ENCODE measurements around the gene MRPL1.

MRPL1 gene

GRCh38 chr4:77862478-77863216 is at the start of gene MRPL1:
MRPL1 (plus strand) TSS chr4:77862830; CDS start chr4:77862849, 19 bp downstream.
- TF ChIP-seq CTCF (IDR thresholded peaks at IDR 0.05): no peak; the same call in 1 of the 2 replicates

- no peak for TF ChIP-seq CTCF (IDR thresholded peaks at IDR 0.05)
These were observed 47.0 kb upstream of the MRPL1 start for GRCh38 chr4:77815636-77816035.

- TF ChIP-seq CTCF (IDR thresholded peaks at IDR 0.05): no peak
These were observed 46.1 kb upstream of the MRPL1 start for GRCh38 chr4:77816546-77816945.

- TF ChIP-seq CTCF (IDR thresholded peaks at IDR 0.05): no peak
These were observed 45.1 kb upstream of the MRPL1 start for GRCh38 chr4:77817304-77818072.

GRCh38 chr4:77818073-77818601 is 44.5 kb upstream of the MRPL1 start:
- peak; percentile 46; the same call in 1 of the 2 replicates for TF ChIP-seq CTCF (IDR thresholded peaks at IDR 0.05)

GRCh38 chr4:77818602-77819403 is 43.8 kb upstream of the MRPL1 start, which contains the start of gene CNOT6L:
CNOT6L (minus strand) TSS chr4:77819368; CDS start chr4:77819308, 60 bp downstream.
- no peak for TF ChIP-seq CTCF (IDR thresholded peaks at IDR 0.05)

GRCh38 chr4:77819404-77819842 is 43.2 kb upstream of the MRPL1 start:
- TF ChIP-seq CTCF (IDR thresholded peaks at IDR 0.05): no peak
